Mesendoderm (in vitro differentiated cells): ENCODE data around the gene METRNL.

Experiments used
- DNase-seq: peaks from one replicate; pipeline ENCODE4 v3.0.0; 2013
- H2AK5ac ChIP-seq: 2 replicates; pipeline ENCODE4 v1.6.1; 2013; ENCODE audit warnings: low read length, inconsistent platforms
- H2BK120ac ChIP-seq: 2 replicates; pipeline ENCODE4 v1.6.1; 2013; ENCODE audit warnings: low read depth, mild to moderate bottlenecking, low read length, moderate library complexity, mixed read lengths
- H2BK15ac ChIP-seq: replicated peaks from 2 replicates; pipeline ENCODE4 v1.6.1; 2013; ENCODE audit warnings: low read depth, mild to moderate bottlenecking, moderate library complexity
- H2BK5ac ChIP-seq: 2 replicates; pipeline ENCODE4 v1.6.1; 2013; ENCODE audit warnings: low read length, inconsistent platforms
- H3K18ac ChIP-seq: 2 replicates; pipeline ENCODE4 v1.6.1; 2013; ENCODE audit warnings: mild to moderate bottlenecking, low read length, mixed read lengths
- H3K23ac ChIP-seq: one replicate; pipeline ENCODE4 v1.6.1; 2013; ENCODE audit warnings: low read length
- H3K27ac ChIP-seq: 2 replicates; pipeline ENCODE4 v1.5.1; 2013; ENCODE audit warnings: low read depth, mild to moderate bottlenecking, inconsistent platforms, low read length, moderate library complexity
- H3K27me3 ChIP-seq: 2 replicates; pipeline ENCODE4 v1.6.1; 2013; ENCODE audit warnings: low read length, control low read depth, mild to moderate bottlenecking, inconsistent platforms; ENCODE audit not compliant: insufficient read depth, poor library complexity
- H3K36me3 ChIP-seq: 2 replicates; pipeline ENCODE4 v1.6.1; 2013; ENCODE audit warnings: low read length, inconsistent platforms; ENCODE audit not compliant: control insufficient read depth, insufficient read depth
- H3K4ac ChIP-seq: one replicate; pipeline ENCODE4 v1.6.1; 2013; ENCODE audit warnings: low read depth, mild to moderate bottlenecking, low read length, moderate library complexity
- H3K4me1 ChIP-seq: 2 replicates; pipeline ENCODE4 v1.6.1; 2013; ENCODE audit warnings: low read depth, low read length, inconsistent platforms; ENCODE audit not compliant: control insufficient read depth
- H3K4me2 ChIP-seq: 2 replicates; pipeline ENCODE4 v1.6.1; 2013; ENCODE audit warnings: low read length
- H3K4me3 ChIP-seq: 2 replicates; pipeline ENCODE4 v1.5.1; 2013; ENCODE audit warnings: mild to moderate bottlenecking, low read length
- H3K56ac ChIP-seq: one replicate; pipeline ENCODE4 v1.6.1; 2013; ENCODE audit warnings: low read length
- H3K79me1 ChIP-seq: 2 replicates; pipeline ENCODE4 v1.6.1; 2013; ENCODE audit warnings: low read length, inconsistent platforms
- H3K79me2 ChIP-seq: 2 replicates; pipeline ENCODE4 v1.6.1; 2013; ENCODE audit warnings: mild to moderate bottlenecking, low read length; ENCODE audit not compliant: control insufficient read depth, insufficient read depth
- H3K9ac ChIP-seq: 2 replicates; pipeline ENCODE4 v1.6.1; 2013; ENCODE audit warnings: low read length, inconsistent platforms
- H4K5ac ChIP-seq: one replicate; pipeline ENCODE4 v1.6.1; 2013; ENCODE audit warnings: low read length
- H4K8ac ChIP-seq: one replicate; pipeline ENCODE4 v1.6.1; 2013; ENCODE audit warnings: low read depth, mild to moderate bottlenecking, control low read depth, low read length, moderate library complexity
- WGBS: extraction: QIAGEN DNeasy Blood & Tissue Kit; methylation state at CpG from one replicate; pipeline ENCODE4 v1.1.7; 2013; ENCODE audit warnings: low lambda C conversion rate, missing lambda C conversion rate; ENCODE audit not compliant: insufficient coverage; ENCODE audit errors: extremely low coverage; 5-methylcytosine and 5-hydroxymethylcytosine counted together

Gene METRNL

DNA sequence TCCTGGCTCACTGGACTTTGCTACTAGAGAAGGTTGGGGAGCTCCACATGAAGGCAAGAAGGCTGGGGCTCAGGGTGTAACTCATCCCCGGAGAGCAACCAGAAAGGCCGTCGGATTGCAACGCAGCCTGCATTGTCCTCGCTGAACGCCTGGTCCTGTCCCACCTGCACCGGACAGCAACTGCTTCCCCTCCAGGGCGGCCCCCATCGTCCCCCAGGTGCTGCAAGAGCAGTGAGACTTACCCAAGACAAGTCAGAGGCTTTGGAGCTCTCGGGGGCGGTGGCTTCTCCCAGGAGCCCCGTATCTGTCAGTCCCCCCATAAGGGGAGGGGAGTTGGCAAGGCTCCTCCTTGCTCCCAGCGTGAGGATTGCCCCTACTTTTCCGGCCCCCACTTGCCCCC is 18.4 kb downstream of the METRNL start:
- H3K4me3 ChIP-seq = no peak overlapping the region
- no CpG with 5 or more reads among the region's 14 CpGs for WGBS

GRCh38 chr17:83098241-83099085 is 19.1 kb downstream of the METRNL start:
- no peak overlapping the region for H3K4me3 ChIP-seq
- no peak overlapping the region for H4K5ac ChIP-seq
- no peaks in the 10 kb centered on the region for H3K79me1 ChIP-seq
- H3K4me2 ChIP-seq = no peak overlapping the region
- no peak overlapping the region for H3K56ac ChIP-seq
- no peaks in the 10 kb centered on the region for H3K36me3 ChIP-seq
- DNase-seq = no peak
- no peaks in the 10 kb centered on the region for H3K79me2 ChIP-seq
- H3K4ac ChIP-seq = no peak overlapping the region
- no peak overlapping the region for H2BK120ac ChIP-seq
- no peak overlapping the region for H2BK15ac ChIP-seq
- no peaks in the 10 kb centered on the region for H3K4me1 ChIP-seq
- no peak overlapping the region for H3K27ac ChIP-seq
- no peak overlapping the region for H2AK5ac ChIP-seq
- H3K27me3 ChIP-seq = no peaks in the 10 kb centered on the region
- no peak overlapping the region for H3K18ac ChIP-seq
- H4K8ac ChIP-seq = no peak overlapping the region
- no CpG with 5 or more reads among the region's 31 CpGs for WGBS
- H3K23ac ChIP-seq = no peak overlapping the region
- no peak overlapping the region for H2BK5ac ChIP-seq
- no peak overlapping the region for H3K9ac ChIP-seq

More for the DNA sequence above, 18.4 kb downstream of the METRNL start:
- no peak overlapping the region for H2BK15ac ChIP-seq
- H3K79me1 ChIP-seq = no peaks in the 10 kb centered on the region
- no peak overlapping the region for H3K18ac ChIP-seq
- H3K27ac ChIP-seq = no peak overlapping the region
- no peak overlapping the region for H4K8ac ChIP-seq
- no peak for DNase-seq
- H3K23ac ChIP-seq = no peak overlapping the region
- H3K56ac ChIP-seq = no peak overlapping the region
- no peak overlapping the region for H2BK120ac ChIP-seq
- no peaks in the 10 kb centered on the region for H3K79me2 ChIP-seq
- H2AK5ac ChIP-seq = no peak overlapping the region
- no peaks in the 10 kb centered on the region for H3K4me1 ChIP-seq
- H2BK5ac ChIP-seq = no peak overlapping the region
- no peaks in the 10 kb centered on the region for H3K27me3 ChIP-seq
- H3K4me2 ChIP-seq = no peak overlapping the region
- H3K4ac ChIP-seq = no peak overlapping the region
- H4K5ac ChIP-seq = no peak overlapping the region
- no peak overlapping the region for H3K9ac ChIP-seq
- H3K36me3 ChIP-seq = no peaks in the 10 kb centered on the region

GRCh38 chr17:83099086-83099555 is 19.7 kb downstream of the METRNL start:
- no peak for DNase-seq
- no peak overlapping the region for H3K4me2 ChIP-seq
- no peaks in the 10 kb centered on the region for H3K79me2 ChIP-seq
- no peak overlapping the region for H2BK15ac ChIP-seq
- no peak overlapping the region for H3K56ac ChIP-seq
- H3K36me3 ChIP-seq = no peaks in the 10 kb centered on the region
- no peak overlapping the region for H3K27ac ChIP-seq
- H3K4ac ChIP-seq = no peak overlapping the region
- no peak overlapping the region for H2BK5ac ChIP-seq
- no peak overlapping the region for H3K18ac ChIP-seq
- H3K4me1 ChIP-seq = no peaks in the 10 kb centered on the region
- H3K27me3 ChIP-seq = no peaks in the 10 kb centered on the region
- no CpG with 5 or more reads among the region's 12 CpGs for WGBS
- no peak overlapping the region for H3K9ac ChIP-seq
- H3K23ac ChIP-seq = no peak overlapping the region
- H3K4me3 ChIP-seq = no peak overlapping the region
- no peaks in the 10 kb centered on the region for H3K79me1 ChIP-seq
- H4K8ac ChIP-seq = no peak overlapping the region
- H2AK5ac ChIP-seq = no peak overlapping the region
- H4K5ac ChIP-seq = no peak overlapping the region
- no peak overlapping the region for H2BK120ac ChIP-seq

GRCh38 chr17:83099570-83100181 is 20.3 kb downstream of the METRNL start:
- H3K4ac ChIP-seq = no peak overlapping the region
- no peak overlapping the region for H3K27ac ChIP-seq
- no CpG with 5 or more reads among the region's 34 CpGs for WGBS
- H3K4me3 ChIP-seq = no peak overlapping the region
- no peak overlapping the region for H3K18ac ChIP-seq
- no peaks in the 10 kb centered on the region for H3K4me1 ChIP-seq
- no peak overlapping the region for H2AK5ac ChIP-seq
- no peaks in the 10 kb centered on the region for H3K27me3 ChIP-seq
- H3K9ac ChIP-seq = no peak overlapping the region
- H4K8ac ChIP-seq = no peak overlapping the region
- H2BK5ac ChIP-seq = no peak overlapping the region
- H4K5ac ChIP-seq = no peak overlapping the region
- H3K79me1 ChIP-seq = no peaks in the 10 kb centered on the region
- no peaks in the 10 kb centered on the region for H3K79me2 ChIP-seq
- no peak overlapping the region for H3K4me2 ChIP-seq
- no peak overlapping the region for H3K56ac ChIP-seq
- no peaks in the 10 kb centered on the region for H3K36me3 ChIP-seq
- no peak overlapping the region for H2BK120ac ChIP-seq
- no peak overlapping the region for H2BK15ac ChIP-seq
- DNase-seq = no peak
- no peak overlapping the region for H3K23ac ChIP-seq

- H3K9ac ChIP-seq = no peak overlapping the region
- WGBS = no CpG with 5 or more reads among the region's 24 CpGs
- no peaks in the 10 kb centered on the region for H3K36me3 ChIP-seq
- H3K27me3 ChIP-seq = no peaks in the 10 kb centered on the region
- no peak overlapping the region for H3K4me2 ChIP-seq
- no peak for DNase-seq
- H4K8ac ChIP-seq = no peak overlapping the region
- H3K18ac ChIP-seq = no peak overlapping the region
- H3K4me3 ChIP-seq = no peak overlapping the region
- no peak overlapping the region for H2BK120ac ChIP-seq
- no peak overlapping the region for H3K27ac ChIP-seq
- H3K79me2 ChIP-seq = no peaks in the 10 kb centered on the region
- no peak overlapping the region for H3K56ac ChIP-seq
- H3K4me1 ChIP-seq = no peaks in the 10 kb centered on the region
- no peak overlapping the region for H3K23ac ChIP-seq
- no peak overlapping the region for H2BK5ac ChIP-seq
- H2AK5ac ChIP-seq = no peak overlapping the region
- H2BK15ac ChIP-seq = no peak overlapping the region
- H3K4ac ChIP-seq = no peak overlapping the region
- H4K5ac ChIP-seq = no peak overlapping the region
- no peaks in the 10 kb centered on the region for H3K79me1 ChIP-seq
These were observed 20.9 kb downstream of the METRNL start for GRCh38 chr17:83100220-83100852.
